ENCODE measurements around the gene MRPL32. TPM values are rescaled to one million over a fixed set of nuclear protein-coding genes. Genes with fewer than 3 reads are reported as not detected.

MRPL32 gene
- total and polyA plus RNA-seq, 2 of the 13 experiments (the other 11 are each of a cell fraction or from before 2014, with no cell fraction given) = 39.0 to 81.2 TPM

DNA sequence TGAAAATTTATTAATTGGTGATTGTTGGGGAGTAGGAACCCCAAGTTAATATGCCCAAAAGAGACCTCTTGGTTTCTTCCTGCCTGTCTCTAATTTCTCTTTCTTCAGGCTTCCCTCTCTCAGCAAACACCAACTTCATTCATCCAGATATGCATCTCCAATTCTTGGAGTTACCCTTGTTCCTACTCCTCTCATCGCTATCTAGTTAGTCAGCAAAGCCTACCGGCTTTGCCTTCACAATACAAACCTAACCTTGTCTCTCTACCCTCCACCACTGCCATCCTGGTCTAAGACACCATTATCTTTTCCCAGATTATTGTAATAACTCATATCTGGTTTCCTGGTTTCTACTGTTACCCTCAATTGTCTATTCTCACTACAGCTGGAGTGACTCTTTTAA is 47.9 kb downstream of the MRPL32 start (continued):
- TF ChIP-seq TERF1 (CRISPR knock-in tag; IDR thresholded peaks at IDR 0.05) = no peak

DNA sequence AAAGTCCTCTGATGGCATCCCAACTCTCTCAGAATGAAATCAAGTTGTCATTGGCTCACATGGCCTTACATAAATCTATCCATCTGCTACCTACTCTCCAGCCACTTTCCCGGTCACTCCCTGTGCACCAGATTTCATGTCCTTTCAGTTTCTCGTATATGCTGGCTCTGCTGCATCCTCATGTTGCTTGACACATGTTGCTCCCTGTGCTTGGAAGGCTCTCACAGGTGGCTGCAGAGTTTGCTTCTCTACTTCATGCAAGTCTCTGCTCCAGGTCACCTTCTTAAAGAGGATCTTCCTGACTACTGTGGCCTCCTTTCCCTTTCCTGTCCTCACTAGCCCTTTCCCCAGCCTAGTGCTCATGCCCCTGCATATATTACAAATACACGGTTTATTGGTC is 48.3 kb downstream of the MRPL32 start:
- Histone ChIP-seq H3K4me2 (ENCODE audit: low read depth, low read length) (no peak overlapping the region), H4K20me1 (ENCODE audit: insufficient read depth, low read length) (no peaks in the 10 kb centered on the region), H3K9me3 (ENCODE audit: low read length) (peaks cover 5% of the 10 kb centered on the region; the same call in 1 of the 2 replicates), H3K4me3 (replicated peaks in 1 of 3; ENCODE audit: insufficient read depth in 1 of 3, low read depth in 2 of 3, low read length in 3 of 3) (no peak overlapping the region), H3K4me1 (ENCODE audit: insufficient read depth, low read length) (peaks cover 22% of the 10 kb centered on the region), H3K27me3 (ENCODE audit: control insufficient read depth in 1 of 2, insufficient read depth in 2 of 2, low read length in 2 of 2) (no peaks in the 10 kb centered on the region), H3K9ac (ENCODE audit: insufficient read depth, low read depth, low read length) (no peak overlapping the region), H3K27ac (ENCODE audit: extremely low read length, insufficient read depth, low read length) (no peak overlapping the region), H2AFZ (ENCODE audit: low read length) (no peak overlapping the region), H3K36me3 (replicated peaks in 1 of 2; ENCODE audit: control insufficient read depth in 1 of 2, insufficient read depth in 2 of 2, low read length in 2 of 2) (no peaks in the 10 kb centered on the region), H3K79me2 (ENCODE audit: insufficient read depth, low read length) (no peaks in the 10 kb centered on the region)
- CTCF ChIA-PET (ENCODE audit: low intra/inter-chr PET ratio, low total read pairs) = no interaction called here
- in situ Hi-C loops (cut with HindIII; ENCODE audit: extremely low pct_ligation_motif_present, low pct_unique_long_range_greater_than_20kb) = no loop called here
- FAIRE-seq (no peak), DNase-seq (ENCODE audit: low spot score) (no peak), ATAC-seq (no peak)
- intact Hi-C loops (cut with micrococcal nuclease; ENCODE audit: unreplicated experiment) = no loop called here
- TF ChIP-seq ZFP1 (CRISPR knock-in tag; IDR thresholded peaks at IDR 0.05) = no peak
- no peak for TF ChIP-seq SMAD9 (CRISPR knock-in tag; IDR thresholded peaks at IDR 0.05)
- no peak for TF ChIP-seq ATRX (CRISPR knock-in tag; IDR thresholded peaks at IDR 0.05; ENCODE audit: borderline replicate concordance)
- TF ChIP-seq, protein P1, sequence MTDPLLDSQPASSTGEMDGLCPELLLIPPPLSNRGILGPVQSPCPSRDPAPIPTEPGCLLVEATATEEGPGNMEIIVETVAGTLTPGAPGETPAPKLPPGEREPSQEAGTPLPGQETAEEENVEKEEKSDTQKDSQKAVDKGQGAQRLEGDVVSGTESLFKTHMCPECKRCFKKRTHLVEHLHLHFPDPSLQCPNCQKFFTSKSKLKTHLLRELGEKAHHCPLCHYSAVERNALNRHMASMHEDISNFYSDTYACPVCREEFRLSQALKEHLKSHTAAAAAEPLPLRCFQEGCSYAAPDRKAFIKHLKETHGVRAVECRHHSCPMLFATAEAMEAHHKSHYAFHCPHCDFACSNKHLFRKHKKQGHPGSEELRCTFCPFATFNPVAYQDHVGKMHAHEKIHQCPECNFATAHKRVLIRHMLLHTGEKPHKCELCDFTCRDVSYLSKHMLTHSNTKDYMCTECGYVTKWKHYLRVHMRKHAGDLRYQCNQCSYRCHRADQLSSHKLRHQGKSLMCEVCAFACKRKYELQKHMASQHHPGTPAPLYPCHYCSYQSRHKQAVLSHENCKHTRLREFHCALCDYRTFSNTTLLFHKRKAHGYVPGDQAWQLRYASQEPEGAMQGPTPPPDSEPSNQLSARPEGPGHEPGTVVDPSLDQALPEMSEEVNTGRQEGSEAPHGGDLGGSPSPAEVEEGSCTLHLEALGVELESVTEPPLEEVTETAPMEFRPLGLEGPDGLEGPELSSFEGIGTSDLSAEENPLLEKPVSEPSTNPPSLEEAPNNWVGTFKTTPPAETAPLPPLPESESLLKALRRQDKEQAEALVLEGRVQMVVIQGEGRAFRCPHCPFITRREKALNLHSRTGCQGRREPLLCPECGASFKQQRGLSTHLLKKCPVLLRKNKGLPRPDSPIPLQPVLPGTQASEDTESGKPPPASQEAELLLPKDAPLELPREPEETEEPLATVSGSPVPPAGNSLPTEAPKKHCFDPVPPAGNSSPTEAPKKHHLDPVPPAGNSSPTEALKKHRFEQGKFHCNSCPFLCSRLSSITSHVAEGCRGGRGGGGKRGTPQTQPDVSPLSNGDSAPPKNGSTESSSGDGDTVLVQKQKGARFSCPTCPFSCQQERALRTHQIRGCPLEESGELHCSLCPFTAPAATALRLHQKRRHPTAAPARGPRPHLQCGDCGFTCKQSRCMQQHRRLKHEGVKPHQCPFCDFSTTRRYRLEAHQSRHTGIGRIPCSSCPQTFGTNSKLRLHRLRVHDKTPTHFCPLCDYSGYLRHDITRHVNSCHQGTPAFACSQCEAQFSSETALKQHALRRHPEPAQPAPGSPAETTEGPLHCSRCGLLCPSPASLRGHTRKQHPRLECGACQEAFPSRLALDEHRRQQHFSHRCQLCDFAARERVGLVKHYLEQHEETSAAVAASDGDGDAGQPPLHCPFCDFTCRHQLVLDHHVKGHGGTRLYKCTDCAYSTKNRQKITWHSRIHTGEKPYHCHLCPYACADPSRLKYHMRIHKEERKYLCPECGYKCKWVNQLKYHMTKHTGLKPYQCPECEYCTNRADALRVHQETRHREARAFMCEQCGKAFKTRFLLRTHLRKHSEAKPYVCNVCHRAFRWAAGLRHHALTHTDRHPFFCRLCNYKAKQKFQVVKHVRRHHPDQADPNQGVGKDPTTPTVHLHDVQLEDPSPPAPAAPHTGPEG (CRISPR knock-in tag; IDR thresholded peaks at IDR 0.05) = no peak
- no peak for TF ChIP-seq TFAP4 (IDR thresholded peaks at IDR 0.05; ENCODE audit: borderline replicate concordance, low read depth)
- no peak for TF ChIP-seq SMAD1 (CRISPR knock-in tag; IDR thresholded peaks at IDR 0.05; ENCODE audit: borderline replicate concordance, low read depth)
- TF ChIP-seq REXO4 (CRISPR knock-in tag; IDR thresholded peaks at IDR 0.05; ENCODE audit: borderline replicate concordance) = no peak
- TF ChIP-seq ATF7 (IDR thresholded peaks at IDR 0.05) = no peak
- TF ChIP-seq ATF7 (CRISPR knock-in tag; IDR thresholded peaks at IDR 0.05) = no peak
- no peak for TF ChIP-seq SPEN (CRISPR knock-in tag; IDR thresholded peaks at IDR 0.05; ENCODE audit: low read depth)
- TF ChIP-seq PHB2 (IDR thresholded peaks at IDR 0.05; ENCODE audit: partially characterized antibody) = no peak
- no peak for TF ChIP-seq ZNF441 (CRISPR knock-in tag; IDR thresholded peaks at IDR 0.05; ENCODE audit: borderline replicate concordance)
- TF ChIP-seq ZNF143 (CRISPR knock-in tag; IDR thresholded peaks at IDR 0.05) = no peak
- no peak for TF ChIP-seq MYNN (CRISPR knock-in tag; IDR thresholded peaks at IDR 0.05; ENCODE audit: low read depth)
- no peak for TF ChIP-seq YY1 (IDR thresholded peaks at IDR 0.05; ENCODE audit: insufficient read depth, insufficient replicate concordance, low read depth, low read length)
- TF ChIP-seq, protein P2, sequence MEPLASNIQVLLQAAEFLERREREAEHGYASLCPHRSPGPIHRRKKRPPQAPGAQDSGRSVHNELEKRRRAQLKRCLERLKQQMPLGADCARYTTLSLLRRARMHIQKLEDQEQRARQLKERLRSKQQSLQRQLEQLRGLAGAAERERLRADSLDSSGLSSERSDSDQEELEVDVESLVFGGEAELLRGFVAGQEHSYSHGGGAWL (CRISPR knock-in tag; IDR thresholded peaks at IDR 0.05) = no peak
- WGBS (ENCODE audit: low lambda C conversion rate) = 13% methylated on average over 3 of the region's 3 CpGs
- POLR2A ChIA-PET = no interaction called here
- BruUV-seq (replicated peaks) = no TSS peak
